GM19239 (cell line): ENCODE results near the gene CATSPERB.
"Not testable (repeated sequence)": the region's sequence is repeated elsewhere in the genome, so short reads cannot be mapped to it uniquely, and the experiment has no call there.

Experiments used
- DNase-seq: peaks from one replicate; pipeline ENCODE4 v3.0.0; 2011; ENCODE audit warnings: low spot score; ENCODE audit not compliant: insufficient read length
- FAIRE-seq: peaks from 2 replicates; lab custom pipeline; 2011; peaks lifted over from hg19 to GRCh38; lab: Jason Lieb, UNC

The CATSPERB gene

GRCh38 chr14:91681118-91681517 is 50.8 kb downstream of the CATSPERB start:
- FAIRE-seq (no peak), DNase-seq (no peak)

- DNase-seq, result no peak
Measured at GRCh38 chr14:91679273-91679672, 52.6 kb downstream of the CATSPERB start.

GRCh38 chr14:91677687-91678086 is 54.2 kb downstream of the CATSPERB start:
- DNase-seq, FAIRE-seq: not testable (repeated sequence)

More at GRCh38 chr14:91679273-91679672, 52.6 kb downstream of the CATSPERB start:
- no peak for FAIRE-seq

GRCh38 chr14:91674911-91675310 is 57.0 kb downstream of the CATSPERB start:
- DNase-seq, result no peak
- no peak for FAIRE-seq

- DNase-seq, result no peak
- no peak for FAIRE-seq
Measured at GRCh38 chr14:91669867-91670266, 62.0 kb downstream of the CATSPERB start.

- FAIRE-seq, result not testable (repeated sequence)
Measured at GRCh38 chr14:91667101-91667500, 64.8 kb downstream of the CATSPERB start.

GRCh38 chr14:91660790-91661189 is 71.1 kb downstream of the CATSPERB start:
- no peak for FAIRE-seq
- no peak for DNase-seq

More at GRCh38 chr14:91667101-91667500, 64.8 kb downstream of the CATSPERB start:
- not testable (repeated sequence) for DNase-seq

- FAIRE-seq (no peak), DNase-seq (no peak)
Measured at GRCh38 chr14:91654836-91655235, 77.0 kb downstream of the CATSPERB start.

GRCh38 chr14:91653451-91653850 is 78.4 kb downstream of the CATSPERB start:
- FAIRE-seq, result no peak
- DNase-seq, result no peak

- DNase-seq (no peak), FAIRE-seq (no peak)
Measured at GRCh38 chr14:91649930-91650329, 82.0 kb downstream of the CATSPERB start.

- FAIRE-seq, result no peak
- no peak for DNase-seq
Measured at GRCh38 chr14:91647856-91648255, 84.0 kb downstream of the CATSPERB start.

- DNase-seq (no peak), FAIRE-seq (no peak)
Measured at GRCh38 chr14:91636604-91637003, 95.3 kb downstream of the CATSPERB start.

GRCh38 chr14:91624757-91625156 is 107.1 kb downstream of the CATSPERB start:
- FAIRE-seq, result no peak

GRCh38 chr14:91614187-91614586 is 117.7 kb downstream of the CATSPERB start:
- DNase-seq, result no peak
- no peak for FAIRE-seq

More at GRCh38 chr14:91624757-91625156, 107.1 kb downstream of the CATSPERB start:
- DNase-seq, result no peak

GRCh38 chr14:91613459-91614112 is 118.3 kb downstream of the CATSPERB start:
- FAIRE-seq, result no peak
- DNase-seq, result no peak

- DNase-seq (no peak), FAIRE-seq (no peak)
Measured at GRCh38 chr14:91611528-91611927, 120.4 kb downstream of the CATSPERB start.

GRCh38 chr14:91609161-91609560 is 122.7 kb downstream of the CATSPERB start:
- no peak for FAIRE-seq

GRCh38 chr14:91607322-91608047 is 124.4 kb downstream of the CATSPERB start:
- DNase-seq (no peak), FAIRE-seq (no peak)

More at GRCh38 chr14:91609161-91609560, 122.7 kb downstream of the CATSPERB start:
- DNase-seq, result no peak

- FAIRE-seq, result no peak
- no peak for DNase-seq
Measured at GRCh38 chr14:91606851-91607250, 125.0 kb downstream of the CATSPERB start.

- not testable (repeated sequence) for DNase-seq, FAIRE-seq
Measured at GRCh38 chr14:91604611-91605010, 127.3 kb downstream of the CATSPERB start.

- FAIRE-seq (no peak), DNase-seq (no peak)
Measured at GRCh38 chr14:91599994-91600393, 131.9 kb downstream of the CATSPERB start.
